Measurements from ENCODE around the gene MUSTN1.

The MUSTN1 gene

DNA sequence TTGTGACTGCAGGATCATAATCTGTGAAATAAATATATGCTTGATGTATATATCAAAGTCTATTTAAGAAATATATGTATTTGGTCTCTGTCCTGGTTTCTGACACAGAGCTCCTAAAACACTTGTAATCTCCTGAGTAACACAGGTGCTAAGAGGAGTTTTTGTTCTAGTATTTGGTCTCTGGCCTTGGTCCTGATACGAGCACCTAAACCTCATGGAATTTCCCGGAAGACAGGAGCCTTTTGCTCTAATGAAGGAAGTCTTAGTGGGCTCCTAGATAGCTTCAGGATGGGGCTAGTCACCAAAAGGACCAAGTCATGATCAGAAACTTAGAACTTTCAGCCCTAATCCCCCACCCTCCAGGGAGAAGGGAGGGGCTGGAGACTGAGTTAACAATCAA lies 19.2 kb upstream of the MUSTN1 start:
- DNase-seq (ENCODE audit: extremely low read depth in 1 of 2, low read depth in 1 of 2) = no peak

DNA sequence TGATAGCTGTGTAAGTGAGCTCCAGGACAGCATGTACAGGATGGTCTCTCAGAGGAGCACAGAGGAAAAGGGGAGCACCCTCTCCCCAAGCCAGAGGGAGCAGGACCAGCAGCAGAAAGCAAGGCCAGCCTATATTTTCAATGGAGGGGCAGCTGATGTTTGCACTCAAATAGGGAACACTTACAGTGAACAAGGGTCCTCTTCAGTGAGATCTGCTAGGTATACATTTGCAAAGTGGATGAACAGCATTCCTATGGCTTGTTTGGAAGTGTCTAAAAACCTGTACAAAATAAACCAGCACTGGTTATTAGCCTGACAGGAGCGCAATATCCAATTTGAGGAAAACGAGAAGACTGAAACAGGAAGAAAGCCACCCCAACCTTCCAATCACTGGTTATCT lies 17.6 kb upstream of the MUSTN1 start:
- no peak for DNase-seq (ENCODE audit: extremely low read depth in 1 of 2, low read depth in 1 of 2)

DNA sequence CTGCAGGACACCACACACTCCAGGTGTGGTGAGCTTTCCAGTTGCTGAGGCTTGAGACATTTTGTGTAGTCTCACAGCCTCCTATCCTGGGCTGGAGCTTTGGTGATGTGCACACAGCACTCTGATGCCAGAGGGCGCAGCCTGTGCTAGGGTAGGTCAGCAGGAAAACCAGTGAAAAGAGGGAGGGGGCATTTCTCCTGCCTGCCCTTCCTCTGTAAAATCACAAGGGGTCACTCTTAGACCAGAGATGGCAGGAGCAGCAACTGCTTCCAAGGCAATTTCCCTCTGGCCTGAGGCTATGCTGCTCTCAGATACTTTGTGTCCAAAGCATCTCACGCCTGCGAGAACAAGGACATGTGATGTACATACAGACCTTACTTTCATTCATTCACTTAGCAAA lies 16.5 kb upstream of the MUSTN1 start:
- no peak for DNase-seq (ENCODE audit: extremely low read depth in 1 of 2, low read depth in 1 of 2)

DNA sequence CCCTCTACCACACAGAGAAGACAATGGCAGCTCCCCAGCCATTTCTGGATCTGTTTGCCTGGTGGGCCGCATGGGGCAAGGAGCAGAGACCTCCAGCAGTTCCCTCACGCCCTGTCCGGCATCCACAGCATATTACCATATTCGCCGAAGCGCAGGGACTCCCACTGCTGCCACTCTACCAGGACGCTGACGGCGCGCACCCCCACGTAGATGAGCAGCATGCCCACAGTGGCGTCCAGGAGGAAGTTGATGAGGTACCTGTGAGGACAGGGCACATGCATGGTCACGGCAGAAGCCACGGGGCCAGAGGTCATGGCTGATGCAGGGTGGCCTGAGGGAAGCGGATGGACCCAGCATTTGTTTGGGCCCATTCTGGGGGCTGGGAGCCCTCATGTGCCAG lies 14.8 kb upstream of the MUSTN1 start:
- DNase-seq (ENCODE audit: extremely low read depth in 1 of 2, low read depth in 1 of 2) = no peak

DNA sequence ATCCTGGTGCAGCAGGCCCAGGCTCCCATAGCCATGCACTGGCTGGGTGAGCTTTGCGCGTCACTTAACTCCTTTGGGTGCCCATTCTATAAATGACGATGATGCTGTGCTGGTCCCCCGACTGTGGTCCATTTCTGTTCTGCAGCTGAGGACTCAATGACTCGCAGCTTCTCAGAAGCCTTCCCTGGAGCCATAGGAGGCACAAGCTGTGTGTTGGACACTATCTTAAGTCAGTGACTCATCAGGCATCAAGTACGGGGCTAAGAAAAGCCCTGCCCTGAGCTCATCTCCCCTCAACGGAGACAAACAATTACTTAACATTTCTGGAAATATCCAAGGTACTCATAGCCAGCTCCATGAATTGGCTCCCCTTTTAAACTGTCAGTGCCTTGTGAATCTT lies 13.8 kb upstream of the MUSTN1 start:
- DNase-seq (ENCODE audit: extremely low read depth in 1 of 2, low read depth in 1 of 2) = no peak

DNA sequence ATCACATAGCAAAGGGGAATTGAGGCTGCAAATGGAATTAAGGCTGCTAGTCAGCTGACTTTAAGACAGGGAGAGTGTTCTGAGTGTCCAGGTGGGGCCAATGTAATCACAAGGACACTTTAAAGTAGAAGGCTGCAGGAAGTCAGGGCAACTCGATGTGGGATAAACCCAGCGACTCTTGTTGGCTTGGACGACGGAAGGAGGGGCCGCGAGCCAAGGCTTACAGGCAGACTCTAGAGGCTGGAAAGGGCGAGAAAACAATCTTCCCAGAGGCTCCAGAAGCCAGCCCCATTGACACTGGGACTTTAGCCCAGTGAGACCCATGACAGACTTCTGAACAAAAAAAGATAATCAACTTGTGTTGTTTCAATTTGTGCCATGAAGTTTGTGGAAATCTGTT lies 12.9 kb upstream of the MUSTN1 start:
- no peak for DNase-seq (ENCODE audit: extremely low read depth in 1 of 2, low read depth in 1 of 2)

DNA sequence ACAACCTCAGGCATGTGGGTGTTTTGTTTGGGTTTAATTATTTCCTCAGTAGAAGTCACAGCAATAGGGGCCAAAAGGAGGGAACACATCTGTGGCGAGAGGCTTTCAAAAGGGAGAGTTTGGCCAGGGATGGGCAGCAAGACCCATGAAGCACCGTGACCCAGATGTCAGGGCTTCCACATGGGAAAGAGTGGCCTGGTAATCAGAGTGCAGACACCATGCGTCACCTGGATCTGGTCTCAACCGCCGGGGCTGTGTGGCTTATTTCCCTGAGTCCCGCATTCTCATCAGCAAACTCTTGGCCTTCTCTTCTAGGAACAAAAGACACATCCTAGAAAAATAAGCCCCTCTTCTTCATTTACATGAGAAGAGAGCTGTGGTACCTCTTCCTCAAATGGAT lies 12.4 kb upstream of the MUSTN1 start:
- DNase-seq (ENCODE audit: extremely low read depth in 1 of 2, low read depth in 1 of 2) = no peak

DNA sequence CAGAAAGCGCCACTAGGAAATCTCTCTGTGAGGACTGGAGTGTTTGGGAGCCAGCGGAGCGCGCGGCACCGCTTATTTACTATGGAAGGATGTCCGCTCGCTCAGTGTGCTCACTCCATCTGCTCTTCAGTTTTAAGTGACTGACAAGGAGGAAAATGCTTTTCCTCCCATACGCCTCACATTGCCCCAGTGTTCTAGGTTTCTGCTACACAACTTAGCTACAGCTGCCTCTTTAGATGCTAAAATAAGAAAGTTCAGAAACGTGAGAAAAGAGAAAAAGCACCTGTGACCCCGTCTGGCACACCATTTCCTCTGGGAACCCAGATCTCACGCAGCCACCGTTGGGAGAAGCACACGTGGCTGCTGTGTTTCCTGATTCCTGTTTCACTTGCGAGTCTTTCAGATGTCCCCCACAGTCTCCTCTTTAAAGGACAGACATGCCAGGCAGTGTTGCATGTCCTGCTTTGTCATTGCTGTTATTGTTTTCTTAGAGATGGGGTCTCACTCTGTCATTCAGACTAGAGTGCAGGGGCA lies 11.7 kb upstream of the MUSTN1 start:
- no peak for DNase-seq (ENCODE audit: extremely low read depth in 1 of 2, low read depth in 1 of 2)

DNA sequence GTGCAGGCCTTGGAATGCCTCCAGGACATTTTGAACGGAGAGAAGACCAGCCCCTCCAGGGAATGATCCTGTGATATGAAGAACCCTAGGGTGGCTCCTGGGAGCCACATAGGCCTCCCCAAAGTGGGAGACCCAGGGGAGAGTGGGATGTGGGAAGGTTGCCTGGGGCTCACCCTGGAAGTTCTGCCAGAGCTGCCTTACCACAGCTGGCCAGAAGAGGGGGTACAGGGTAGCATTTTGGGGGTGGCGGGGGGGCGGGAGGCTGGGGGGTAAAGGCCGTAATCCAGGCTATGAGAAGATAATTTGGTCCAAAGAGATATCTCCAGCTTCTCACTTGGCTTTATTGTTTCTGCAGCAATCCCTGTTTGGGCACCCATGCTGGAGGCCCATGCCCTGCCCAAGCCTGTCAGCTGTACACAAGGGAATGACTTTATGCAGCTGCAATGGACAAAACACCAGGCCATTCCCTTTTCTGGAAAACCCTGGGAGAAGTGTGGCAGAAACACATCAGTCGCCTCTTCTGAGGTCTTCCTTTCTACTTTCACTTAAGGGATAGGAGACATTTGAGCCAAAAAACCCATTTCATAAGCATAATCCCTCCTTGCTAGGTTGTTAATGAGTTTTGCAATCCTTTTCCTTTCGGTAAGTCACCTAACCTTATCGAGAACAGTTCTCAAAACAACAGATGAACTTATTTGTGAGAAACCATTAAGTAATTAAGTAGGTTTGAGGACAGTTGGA lies 11.0 kb upstream of the MUSTN1 start:
- no peak for DNase-seq (ENCODE audit: extremely low read depth in 1 of 2, low read depth in 1 of 2)

DNA sequence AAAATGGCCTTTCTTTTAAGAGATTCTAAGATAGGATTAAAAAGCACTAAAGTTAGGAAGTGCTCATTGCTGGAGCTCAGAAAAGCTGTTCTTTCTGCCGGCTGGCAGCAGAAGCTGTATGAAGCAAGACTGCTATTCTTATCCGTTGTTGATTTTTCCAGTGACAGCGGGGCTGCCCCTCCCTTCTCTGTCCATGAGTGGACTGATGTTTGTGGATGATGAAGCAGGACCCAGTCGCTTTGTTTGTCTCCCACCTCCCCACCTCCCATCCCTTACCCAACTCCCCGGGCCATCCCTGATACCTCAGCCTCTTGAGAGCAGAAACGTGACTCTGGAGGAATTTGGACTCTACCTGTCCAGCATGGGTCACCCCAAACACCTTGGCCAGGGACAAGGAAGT lies 10.3 kb upstream of the MUSTN1 start:
- DNase-seq (ENCODE audit: extremely low read depth in 1 of 2, low read depth in 1 of 2) = no peak

DNA sequence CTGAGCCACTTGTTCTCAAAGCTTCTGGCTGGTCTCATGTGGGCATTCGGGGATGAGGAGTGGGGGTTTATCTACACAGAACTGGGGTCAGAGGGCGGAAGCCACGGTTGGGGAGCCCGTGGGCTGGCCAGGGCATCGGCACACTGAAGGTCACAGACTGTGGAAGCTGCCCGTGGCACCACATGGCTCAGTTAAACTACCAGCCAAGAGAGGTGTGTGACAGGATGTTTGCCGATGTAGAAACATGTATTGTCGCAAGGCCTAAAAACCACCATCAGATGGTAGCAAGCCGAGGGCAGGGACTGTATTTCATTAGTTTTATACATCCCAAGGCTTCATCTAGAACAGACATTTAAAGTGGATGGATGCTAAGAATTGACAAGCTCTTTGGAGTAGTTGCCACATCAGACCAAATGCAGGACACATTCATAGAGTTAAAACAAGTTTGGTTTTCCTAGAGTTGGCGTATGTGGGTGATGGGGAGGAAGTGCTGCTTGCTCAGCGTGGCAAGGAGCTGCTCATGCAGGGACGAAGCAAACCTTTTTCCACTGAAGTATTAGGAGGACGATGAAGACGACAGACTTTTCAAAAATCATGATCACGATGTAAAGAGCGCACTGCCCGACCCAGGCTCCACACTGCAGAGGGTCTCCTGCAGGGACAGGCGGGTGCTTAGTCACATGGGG lies 9.6 kb upstream of the MUSTN1 start:
- DNase-seq (ENCODE audit: extremely low read depth in 1 of 2, low read depth in 1 of 2) = no peak

DNA sequence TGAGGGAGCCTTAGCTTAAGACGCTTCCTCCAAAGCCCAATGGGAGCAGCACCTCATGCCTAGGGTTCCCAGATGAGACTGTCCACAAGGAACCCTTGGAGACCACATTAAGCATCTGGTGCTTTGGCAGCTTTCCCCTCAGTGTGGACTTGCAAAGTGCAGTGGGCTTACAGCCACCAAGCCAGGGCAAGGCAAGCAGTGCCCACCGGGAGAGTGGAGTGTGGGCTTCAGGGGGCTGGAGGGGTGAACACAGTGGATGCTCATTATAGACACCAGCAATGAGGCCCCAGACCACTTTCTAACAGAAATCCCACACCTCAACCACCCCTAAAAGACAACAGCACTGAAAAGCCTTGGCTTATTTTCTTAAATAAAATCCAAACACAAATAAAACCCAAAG lies 9.1 kb upstream of the MUSTN1 start:
- DNase-seq (ENCODE audit: extremely low read depth in 1 of 2, low read depth in 1 of 2) = no peak

DNA sequence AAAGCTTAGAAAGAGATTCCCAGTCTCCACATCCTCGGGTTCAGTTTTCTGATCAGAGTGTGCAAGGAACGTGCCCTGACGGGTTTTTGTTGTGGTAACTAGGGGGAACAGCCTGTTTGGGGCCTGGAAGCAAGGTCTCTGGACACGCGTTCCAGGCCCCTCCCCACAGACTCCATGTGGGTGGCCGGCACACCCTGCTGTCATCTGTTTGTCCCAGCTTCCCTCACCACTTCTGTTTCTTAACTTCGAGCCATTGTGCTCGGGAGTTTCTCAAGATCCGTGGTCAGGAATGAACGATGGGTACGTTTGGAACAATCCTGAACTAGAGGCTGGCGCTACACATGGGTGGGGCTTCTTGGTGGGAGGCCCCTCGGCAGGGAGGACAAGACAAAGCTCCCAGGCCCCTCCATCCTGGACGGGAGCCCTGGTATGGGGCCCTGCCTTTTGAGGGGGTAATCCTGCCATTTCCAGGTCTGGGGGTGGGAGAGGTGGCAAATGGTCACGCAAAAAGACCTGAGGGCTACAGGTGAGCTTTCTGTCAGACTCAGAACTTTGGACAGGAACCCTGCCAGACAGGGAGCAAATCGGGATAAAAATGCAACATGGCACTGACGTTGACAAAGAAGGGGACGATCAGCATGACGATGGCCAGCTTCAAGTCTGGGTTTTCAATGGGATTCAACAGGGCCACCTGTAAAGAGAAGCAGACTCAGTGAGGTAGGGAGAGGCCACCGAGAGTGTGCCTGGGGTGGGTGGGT lies 8.5 kb upstream of the MUSTN1 start:
- no peak for DNase-seq (ENCODE audit: extremely low read depth in 1 of 2, low read depth in 1 of 2)

DNA sequence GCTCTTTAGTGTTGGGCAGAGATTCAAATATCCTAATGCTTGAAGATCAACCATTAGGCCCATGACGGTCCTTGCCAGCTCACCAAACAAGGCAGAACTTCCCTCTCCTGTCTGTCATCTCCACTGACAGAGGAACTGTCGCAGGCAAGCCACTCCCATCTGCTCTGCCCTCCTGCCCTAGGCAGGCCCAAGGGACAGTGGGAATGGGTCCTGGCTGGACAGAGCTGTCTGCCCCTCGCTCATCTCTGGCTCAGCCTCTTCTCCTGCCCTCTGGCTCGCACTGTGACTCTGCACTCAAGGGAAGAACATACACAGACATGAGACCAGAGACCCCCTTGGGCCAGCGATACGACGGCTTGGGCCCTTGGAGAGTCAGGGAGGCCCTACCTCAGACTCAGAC lies 7.6 kb upstream of the MUSTN1 start:
- DNase-seq (ENCODE audit: extremely low read depth in 1 of 2, low read depth in 1 of 2) = no peak

DNA sequence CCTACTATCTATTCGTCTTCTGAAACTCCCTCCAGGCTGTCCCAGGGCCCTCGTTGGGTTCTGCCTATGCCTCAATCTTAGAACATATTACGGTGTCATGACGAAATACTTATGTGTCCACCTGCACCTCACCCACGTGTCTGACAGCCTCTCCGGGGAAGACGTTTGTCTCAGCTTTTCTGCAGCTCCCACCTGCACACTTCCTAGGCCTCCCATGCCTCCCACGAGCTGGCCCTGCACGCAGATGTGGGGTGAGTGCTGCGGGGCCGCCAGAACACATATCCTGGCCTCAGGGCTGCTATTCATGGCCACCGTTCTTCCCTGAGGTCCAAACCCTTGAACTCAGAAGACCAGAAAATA lies 7.1 kb upstream of the MUSTN1 start:
- no peak for DNase-seq (ENCODE audit: extremely low read depth in 1 of 2, low read depth in 1 of 2)

DNA sequence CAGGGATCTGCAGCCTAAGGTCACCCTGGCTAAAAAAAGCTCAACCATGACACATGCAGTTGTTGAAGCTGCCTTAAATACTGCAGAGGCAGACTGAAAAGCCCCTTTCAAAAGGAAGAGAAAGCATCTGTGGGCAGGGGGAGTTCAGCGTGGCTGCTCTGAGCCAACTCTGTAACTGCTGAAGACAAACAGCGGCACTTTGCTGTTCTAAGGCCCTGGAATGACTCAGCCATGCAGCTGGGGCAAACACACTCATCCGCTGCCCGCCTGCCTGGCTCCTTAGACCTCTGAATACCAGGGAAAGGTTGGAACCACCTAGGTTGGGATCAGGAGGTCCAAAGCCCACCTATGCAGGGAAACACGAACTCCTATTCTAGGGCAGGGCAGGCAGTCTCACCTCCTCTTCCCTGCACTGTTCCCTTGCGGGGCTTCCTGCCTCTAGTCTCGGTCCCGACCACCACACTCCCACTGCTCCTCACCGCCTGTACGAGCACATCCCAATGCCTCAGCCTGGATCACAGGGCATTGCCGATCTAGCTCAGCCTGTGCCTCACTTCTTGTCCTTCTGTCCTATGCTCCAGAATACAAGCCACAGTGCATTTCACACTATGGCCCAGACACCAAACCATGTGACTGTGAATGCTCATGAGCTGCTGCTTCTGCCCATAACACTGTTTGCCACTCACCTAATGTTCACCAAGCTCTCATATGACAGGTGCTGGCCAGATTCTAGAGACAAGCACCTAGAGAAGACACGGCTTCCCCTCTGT lies 6.6 kb upstream of the MUSTN1 start:
- DNase-seq (ENCODE audit: extremely low read depth in 1 of 2, low read depth in 1 of 2) = no peak

DNA sequence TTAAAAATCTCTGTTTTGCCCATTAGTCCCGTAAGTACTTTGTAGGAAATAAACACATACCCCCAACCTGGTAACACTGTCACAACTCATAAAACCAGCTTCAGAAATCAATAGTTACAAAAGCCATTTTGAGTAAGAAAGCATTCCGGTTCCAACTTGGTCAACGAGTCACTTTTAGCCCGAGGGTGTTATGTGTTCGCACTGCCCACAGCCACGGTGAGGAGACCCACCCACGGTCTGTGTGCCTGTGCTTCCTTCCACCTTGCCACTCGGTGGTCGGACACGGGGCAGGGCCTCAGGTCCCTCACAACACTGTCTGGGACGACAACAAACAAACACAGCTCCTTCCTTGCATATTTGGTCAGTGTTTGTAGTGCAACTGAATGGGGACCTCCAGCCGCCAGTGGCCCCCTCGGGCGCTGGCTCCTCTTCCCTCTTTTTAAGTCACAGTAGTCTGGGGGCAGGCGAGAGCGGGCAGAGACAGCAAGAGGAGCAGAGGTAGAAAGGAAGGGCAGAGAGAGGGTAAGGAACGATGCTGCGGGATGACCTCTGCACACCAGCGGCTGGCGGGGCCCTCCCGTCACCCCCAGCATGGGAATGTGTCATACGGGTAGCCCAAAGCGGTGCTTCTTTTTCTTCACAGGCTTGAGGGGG lies 5.2 kb upstream of the MUSTN1 start:
- DNase-seq (ENCODE audit: extremely low read depth in 1 of 2, low read depth in 1 of 2) = no peak

DNA sequence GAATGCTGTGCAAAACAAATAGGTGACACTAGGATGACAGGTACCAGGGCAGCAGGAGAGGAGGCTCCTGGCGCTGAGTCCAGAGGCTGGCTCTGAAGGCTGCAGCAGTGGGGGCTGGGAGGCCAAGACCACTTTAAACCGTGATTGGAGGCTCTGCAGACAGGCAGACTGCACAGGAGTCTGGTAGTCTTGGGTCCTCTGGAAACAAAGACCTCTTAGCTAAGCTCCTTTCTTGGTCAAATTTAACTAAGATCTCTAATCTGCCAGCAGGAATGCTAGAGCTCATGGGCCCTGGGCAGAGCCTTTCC lies 4.4 kb upstream of the MUSTN1 start:
- no peak for DNase-seq (ENCODE audit: extremely low read depth in 1 of 2, low read depth in 1 of 2)

DNA sequence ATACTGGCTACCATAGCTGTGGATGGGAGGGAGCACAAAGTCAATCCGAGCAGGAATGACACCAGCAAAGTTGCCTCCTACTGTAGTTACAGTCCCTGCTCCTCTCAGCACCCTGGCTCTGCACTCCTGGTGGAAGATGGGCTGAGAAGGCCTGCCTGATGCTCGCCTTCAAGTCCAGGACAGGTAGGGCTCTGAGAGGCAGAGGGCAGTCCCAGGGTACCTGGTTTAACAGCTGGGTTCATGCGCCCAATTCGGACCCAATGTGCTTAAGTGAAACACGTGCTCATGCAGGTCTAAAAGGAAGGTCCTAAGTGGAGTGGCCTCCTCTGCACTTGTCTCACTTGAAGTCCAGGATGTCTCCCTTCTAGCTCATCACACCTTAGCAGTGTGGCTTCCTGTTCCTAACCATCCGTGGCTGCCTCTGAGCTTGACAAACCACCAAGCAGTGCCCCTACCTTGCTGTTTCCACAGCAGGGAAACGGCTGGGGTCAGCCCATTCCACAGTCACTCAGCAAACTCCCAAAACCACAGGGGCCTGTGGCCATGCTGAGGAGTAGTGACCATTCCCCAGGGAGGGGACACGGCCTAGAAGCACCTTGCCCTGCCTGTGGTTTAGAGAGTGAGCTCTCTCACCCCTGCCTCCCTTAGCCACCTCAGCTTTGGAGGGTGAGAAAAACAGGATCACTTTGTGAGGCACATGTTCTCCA lies 3.9 kb upstream of the MUSTN1 start:
- no peak for DNase-seq (ENCODE audit: extremely low read depth in 1 of 2, low read depth in 1 of 2)

DNA sequence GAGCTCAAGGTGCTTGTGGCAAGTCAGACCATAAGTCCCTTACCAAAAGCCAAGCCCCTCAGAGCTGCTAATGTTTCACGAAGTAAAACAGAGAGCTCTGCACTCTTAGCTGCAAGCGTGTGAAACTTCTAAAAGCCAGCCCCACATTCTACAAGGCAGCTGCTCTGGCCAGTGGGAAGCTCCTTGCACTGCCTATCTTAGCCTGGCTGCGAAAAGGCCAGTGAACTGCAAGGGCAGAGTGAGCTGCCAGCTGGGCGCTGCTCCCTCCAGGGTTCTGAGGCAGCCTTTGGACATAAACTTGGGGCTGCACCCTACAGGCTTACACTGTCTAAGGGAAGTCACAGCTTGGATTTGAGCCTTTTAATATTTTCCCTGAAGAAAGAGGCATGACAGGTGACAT lies 2.2 kb upstream of the MUSTN1 start:
- no peak for DNase-seq (ENCODE audit: extremely low read depth in 1 of 2, low read depth in 1 of 2)
